GM18858 (cell line): Measurements from ENCODE around the gene GADD45GIP1.

Experiments used
- ATAC-seq: cut with Tn5 transposase; IDR thresholded peaks from one replicate; pipeline ENCODE4 v1.9.1; 2021; ENCODE audit not compliant: unreplicated experiment

GADD45GIP1 gene

DNA sequence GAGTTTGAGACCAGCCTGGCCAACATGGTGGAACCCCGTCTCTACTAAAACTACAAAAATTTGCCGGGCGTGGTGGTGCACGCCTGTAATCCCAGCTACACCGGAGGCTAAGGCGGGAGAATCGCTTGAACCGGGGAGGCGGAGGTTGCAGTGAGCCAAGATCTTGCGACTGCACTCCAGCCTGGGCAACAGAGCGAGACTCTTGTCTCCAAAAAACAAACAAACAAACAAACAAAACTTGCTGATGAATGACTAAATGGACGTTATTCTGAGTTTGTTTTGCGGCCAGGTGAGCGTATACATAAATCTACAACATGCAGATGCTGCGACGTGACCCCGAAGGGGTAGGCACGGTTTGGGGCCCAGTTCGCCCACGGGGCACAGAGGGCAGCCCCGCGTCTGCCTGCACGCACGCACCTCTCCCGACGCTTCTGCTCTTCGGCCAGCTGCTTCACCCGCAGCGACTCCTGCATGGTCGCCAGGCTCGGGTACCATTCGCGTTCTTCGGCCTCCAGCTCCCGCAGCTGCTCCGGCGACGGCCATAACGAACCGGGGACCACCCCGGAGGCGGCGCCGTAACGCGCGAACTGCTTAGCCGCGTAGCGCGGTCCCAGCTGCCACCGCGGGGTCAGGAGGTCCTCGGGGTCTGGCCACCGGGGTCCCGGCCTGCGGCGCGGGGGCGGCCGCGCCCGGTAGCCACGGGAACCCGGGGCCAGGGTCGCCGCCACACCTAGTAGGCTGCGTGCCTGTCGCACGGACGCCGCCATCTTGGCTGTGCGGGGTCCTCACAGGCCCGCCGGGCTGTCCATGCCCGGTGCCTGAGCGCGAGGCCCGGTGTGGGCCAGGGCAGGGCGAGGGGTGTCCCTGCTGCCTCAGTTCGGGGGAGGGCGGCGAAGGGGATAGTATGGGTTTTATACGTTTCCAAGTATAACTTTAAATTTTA lies at the start of gene GADD45GIP1:
Gene GADD45GIP1, minus strand, starts transcription at position 778 of the 943 bp plus-strand sequence. Its CDS starts 11 bp downstream, at position 767.
- no peak for ATAC-seq

DNA sequence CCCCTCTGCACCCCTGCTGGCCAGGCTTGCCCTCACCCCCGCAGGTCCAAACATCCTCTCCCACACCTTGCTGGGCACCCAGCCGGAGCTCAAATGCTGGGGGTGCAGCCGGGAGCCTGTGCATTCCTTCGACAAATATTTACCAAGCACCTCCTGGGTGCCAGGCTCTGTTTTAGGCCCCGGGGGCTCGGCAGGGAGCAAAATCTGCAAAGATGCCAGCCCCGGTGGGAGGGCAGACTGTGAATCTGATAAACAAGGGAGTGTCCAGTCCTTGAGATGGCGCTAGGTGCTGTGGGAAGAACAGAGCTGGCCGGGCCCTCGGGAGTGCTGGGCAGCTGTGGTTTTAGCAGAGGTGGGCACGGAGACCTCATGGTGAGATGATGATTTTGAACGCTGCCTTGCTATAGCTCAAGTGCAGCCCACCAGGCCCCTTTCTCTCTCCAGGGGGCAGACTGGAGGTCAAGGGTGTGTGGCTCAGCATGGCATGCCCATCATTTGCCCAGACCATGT lies 48.9 kb upstream of the GADD45GIP1 start:
- ATAC-seq = no peak

DNA sequence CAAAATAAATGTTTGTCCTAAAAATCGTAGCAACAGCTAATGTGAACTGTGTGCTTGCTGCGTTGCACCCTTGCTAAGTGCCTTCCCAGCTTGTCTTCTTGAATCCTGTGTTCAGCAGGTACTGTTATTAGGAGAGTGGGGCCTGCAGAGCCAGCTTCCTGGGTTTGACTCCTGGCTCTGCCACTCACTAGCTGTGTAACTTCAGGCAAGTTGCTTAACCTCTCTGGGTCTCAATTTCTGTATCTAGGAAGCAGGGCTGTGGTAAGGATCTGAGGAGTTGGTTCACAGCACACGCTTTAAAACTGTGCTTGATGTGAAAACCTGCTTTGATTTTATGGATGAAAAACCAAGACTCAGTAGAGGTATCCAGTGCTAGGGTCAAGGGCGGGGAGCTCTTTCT lies 48.2 kb upstream of the GADD45GIP1 start:
- no peak for ATAC-seq

DNA sequence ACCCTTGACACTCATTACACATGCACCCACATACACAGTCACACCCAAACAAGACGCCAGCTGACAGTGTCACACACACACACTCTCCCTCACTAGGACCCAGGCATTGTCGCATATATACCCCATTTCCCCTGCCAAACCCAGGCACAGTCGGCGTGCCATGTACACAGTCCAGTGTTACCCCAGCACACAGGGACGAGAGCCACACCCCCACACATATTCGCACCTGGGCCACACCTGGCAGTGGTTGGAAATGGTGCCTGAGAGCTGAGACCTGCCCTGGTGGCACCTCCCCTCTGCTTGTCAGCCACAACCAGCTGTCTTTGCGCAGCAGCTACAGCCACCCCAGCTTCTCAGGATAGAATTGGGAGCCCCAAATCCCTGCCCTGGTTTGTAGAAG lies 47.2 kb upstream of the GADD45GIP1 start:
- ATAC-seq = no peak

DNA sequence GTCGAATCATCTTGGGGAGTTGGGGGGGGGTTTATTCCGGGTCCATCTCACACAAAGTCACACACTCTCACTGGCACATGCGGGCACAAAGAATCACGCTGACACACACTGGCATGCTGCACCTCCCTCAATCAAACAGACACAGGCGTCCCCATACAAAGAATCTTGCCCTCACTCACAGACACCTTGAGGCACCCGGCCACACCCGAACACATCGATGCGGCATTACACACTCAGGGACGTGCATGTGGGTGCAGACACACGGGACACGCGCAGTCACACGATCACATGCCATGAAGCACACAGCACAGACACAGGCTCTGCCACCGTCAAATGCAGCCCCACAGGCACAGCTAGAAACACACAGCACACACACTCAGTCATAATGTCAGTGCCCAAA lies 46.1 kb upstream of the GADD45GIP1 start:
- no peak for ATAC-seq

DNA sequence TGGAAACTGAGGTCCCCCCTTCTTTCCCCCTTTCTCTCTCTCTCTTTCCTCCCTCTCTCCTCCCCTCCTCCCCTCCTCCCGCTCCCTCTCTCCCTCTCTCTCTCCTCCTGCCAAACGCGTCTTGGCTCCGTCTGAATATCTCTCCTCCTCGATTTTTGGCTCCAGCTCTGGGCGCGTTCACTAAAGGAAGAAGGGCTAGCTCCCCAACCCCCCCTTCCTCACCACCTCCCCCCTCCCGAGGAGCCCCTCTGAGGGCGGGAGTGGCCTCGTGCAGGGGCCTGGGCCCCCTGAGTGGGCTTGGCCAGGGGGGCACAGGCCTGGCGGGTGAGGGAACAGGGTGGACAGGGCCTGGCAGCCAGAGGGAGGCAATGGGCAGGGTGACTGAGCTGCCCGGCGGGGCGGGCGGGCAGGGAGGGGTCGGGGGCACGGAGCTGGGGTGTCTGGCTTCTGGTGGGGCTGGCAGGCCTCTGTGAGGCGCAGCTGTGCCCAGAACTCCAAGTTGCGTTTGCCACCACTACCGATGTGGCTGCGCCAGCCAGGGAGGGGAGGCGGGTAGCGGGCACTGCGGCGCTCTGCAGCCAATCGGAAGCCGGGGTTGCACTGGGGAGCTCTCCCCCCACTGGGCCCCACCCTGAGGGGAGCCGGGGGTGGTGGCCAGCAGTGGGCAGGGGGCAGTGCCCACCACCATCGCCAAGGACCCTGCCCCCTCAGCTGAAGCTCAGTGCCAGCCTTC lies 45.3 kb upstream of the GADD45GIP1 start:
- no peak for ATAC-seq

DNA sequence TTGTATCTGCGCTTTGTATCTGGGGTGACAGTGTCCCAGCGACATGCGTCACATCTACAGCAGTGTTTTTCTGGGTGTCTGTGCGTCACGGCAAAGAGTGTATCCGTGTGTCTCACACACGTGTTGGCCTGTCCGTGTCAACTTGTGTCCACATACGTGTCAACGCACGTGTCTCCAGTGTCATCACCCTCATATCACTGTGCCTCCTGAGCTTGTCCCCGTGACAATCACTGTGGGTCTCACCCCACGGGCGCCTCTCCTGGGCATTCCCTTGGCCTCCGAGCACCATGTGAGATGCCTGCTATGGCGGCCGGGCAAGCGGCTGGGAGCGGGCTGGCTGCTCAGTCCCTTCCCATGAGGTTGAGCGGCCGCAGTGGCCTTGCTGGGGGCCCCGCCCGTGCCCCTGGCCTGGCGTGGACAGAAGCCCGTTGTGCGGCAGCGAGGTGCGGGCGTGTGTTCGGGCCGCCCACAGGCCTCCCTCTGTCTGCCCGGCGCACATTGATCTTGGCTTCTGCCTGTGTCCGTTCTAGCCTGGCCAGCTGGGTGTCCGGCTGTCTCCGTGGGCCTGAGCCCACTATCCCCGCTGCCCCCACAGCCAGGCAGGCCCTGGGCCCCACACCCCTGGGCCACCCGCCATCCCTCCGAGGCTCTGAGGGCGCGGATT lies 44.6 kb upstream of the GADD45GIP1 start:
- no peak for ATAC-seq

DNA sequence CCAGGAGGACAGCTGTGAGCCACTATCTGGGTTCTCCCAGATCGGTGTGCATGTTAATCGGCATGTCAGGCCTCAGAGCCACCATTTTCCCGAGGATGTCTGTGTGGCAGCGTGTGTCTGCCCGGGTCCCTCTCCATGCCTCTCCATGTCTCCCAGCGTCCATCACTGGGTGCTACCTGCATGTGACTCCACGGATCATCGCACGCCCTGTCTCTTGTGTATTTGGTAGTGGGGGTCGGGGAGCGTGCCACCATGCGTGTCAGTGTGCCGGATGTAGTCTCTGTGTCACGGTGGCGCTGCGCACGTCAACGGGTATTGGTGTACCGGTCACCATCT lies 44.1 kb upstream of the GADD45GIP1 start:
- no peak for ATAC-seq

DNA sequence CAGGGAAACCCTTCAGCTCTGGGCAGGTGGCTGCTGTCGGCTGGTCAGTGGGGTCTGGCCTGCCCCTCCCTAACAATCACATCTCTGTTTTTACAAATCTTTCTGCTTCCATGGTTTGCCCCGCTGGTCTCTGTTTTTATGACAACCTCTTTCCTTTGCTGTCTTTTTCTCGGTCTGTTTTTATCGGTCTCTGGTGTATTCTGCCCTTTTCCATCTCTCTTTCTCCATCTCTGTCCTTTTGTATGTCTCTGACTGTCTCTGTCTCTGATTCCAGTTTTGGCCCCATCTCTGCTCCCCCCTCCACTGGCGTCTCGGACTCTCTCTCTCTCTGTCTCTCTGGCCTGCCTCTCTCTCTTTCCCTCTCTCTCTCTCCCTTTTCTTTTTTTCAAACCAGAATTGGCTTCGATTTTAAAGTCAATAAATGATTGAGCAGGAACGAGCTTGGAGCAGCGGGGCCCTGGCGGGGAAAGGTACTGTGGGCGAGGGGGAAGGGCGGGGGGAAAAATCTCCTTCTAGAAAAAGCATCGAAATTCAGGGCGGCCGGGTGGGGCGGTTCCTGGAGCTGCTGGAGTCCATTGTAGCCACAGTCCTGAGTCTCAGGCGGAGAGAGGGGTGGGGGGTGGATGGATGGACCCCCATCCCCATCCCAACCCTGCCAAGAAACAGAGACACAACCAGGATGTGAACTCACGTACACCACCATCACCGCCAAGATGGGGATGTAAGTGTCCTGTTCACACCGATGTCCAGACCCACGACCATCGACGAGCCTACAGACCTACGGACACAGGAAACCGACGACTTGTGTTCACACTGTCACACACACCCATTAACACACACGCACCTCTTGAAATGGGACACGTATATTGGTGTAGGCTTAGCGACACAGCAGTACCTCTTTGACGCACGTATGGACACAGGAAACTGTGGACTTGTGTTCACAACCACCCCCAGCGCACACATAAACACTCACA lies 41.2 kb upstream of the GADD45GIP1 start:
- no peak for ATAC-seq

DNA sequence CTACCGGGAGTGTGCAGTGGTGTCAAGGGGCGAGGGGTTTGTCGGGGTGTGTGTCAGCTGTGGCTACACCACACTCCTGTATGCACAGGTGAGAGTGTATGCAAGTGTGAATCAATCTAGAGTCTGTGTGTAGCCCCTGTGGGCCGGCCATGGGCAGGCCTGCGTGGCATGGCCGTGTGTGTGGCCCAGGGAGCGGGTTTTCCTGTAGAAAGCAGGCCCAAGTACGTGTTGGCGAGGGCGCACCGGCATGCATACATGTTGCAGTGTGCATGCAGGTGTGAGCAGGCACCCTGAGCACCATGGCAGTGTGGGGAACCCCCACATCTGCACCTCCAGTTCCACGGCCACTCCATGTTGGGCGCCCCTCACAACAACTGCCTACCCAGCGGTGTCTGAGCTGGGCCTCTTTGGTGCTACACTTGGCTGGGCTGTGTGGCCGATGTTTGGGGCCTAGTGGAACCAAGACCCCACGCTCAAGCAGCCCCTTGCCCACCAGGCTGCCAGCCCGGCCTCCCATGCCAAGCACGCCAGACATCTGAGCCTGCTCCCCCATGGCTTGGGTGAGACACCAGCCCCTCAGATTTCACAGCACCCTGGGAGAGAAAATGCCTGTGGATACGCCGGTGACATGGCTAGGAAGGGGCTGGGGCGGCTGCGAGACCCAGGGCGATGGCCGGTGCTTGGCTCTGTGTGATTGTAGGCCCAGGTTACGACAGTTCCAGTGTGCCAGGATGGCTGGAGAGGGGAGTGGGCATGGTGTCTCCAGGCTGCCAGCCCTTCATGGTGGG lies 40.4 kb upstream of the GADD45GIP1 start:
- no peak for ATAC-seq

DNA sequence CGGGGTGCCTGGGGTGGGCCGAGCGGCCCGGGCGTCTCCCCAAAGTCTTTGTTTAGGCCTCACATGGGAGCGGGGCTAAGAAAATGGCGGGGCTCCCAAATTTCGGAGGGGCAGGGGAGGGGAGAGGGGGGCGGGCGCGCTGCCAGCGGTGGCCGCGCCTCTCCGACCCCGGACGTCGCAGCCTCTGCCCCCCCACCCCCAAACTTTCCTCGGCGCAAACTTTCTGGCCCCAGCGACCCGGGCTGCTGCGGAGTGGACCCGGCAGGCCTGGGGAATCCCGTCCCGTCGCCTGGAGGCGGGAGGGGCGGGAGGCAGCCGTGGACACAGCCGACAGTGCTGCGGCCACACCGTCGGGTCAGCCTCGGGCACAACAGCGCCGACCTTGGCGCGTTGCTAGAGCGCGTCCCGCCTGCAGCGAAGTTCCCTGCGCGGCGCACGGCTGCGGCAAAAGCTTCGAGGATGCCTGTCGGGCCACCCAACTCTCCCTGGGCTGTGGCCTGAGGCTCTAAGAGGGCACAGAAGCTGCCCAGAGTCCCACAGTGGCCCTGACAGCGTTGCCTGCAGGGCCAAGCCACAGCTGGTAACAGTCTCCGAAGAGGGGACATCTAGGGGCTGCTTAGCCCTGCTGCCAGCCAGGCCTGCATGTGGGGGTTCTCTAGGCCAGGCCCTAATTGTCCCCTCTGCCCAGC lies 39.5 kb upstream of the GADD45GIP1 start:
- ATAC-seq = no peak

DNA sequence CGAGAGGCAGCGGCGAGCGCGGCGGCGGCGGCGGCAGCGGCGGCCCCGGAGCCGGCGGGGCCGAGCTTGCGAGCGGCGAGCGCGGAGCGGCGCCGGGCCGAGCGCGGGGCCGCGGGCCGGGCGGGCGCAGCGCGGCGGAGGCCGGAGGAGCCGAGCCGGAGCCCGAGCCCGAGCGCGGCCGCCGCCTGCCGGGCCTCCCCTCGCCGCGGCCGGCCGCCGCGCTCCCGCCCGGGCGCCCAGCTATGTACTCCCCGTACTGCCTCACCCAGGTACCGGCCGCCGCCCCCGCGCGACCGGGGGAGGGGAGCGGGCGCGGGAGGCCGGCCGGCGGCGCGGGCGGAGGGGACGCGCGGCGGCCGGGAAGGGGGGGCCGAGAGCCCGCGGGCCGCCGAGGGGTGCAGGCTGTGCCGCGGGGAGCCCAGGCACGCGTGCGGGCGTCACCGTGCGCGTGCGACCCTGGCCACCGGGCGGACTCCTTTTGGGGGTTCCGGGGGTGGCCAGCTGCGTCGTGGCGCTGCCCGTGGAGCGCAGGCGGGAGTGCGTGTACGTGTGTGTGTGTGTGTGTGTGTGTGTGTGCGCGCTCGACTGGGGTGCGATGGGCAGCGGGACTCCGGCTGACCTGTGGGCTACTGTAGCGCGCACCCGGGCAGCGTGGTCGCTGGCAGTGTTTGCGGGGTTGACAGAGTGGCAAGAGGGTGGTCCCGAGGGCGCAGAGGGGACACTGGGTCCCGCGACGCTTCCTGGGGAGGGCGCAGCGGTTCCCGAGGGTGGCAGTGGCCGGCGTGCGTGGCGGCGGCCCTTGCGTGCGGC lies 38.8 kb upstream of the GADD45GIP1 start:
- no peak for ATAC-seq

DNA sequence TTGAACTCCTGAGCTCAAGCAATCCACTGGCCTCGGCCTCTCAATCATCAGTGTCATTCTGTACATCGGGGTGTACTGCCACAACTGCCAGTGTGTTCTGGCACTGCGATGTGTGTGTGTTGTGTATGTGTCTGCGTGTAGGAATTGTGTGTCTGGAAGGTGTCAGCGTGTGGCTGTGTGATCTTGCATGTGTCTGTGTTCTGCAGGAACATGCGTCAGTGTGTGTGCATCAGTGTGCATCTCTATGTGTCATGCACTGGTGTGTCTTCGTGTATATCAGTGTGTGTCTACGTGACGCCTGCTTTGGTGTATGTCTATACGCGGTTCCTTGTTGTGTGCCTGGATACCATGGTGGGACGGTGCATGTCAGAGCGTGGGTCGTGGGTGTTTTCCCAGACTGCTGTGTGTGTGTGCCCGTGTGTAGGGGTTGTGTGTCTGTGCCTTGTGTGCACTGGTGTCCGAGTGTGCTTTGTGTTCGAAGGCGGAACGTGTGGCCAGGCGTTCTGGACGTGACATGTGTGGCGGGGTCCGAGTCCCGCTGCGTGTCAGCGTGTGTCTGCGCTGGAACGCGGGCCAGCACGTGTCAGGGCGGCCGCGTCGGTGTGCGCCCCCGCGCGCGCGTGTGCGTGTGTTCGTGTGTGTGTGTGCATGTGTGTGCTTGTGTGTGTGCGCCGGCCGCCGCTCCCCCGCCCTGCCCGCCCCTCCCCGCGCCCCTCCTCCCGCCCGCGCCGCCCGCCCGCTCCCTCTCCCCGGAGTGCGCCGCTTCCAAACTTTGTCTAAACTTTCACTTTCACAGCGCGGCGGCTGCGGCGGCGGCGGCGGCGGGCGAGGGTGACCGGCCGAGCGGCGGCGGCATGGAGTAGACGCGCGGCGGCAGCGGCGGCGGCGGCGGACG lies 37.9 kb upstream of the GADD45GIP1 start, which contains the start of gene NFIX:
Gene NFIX, plus strand, starts transcription at position 775 of the 895 bp plus-strand sequence. CDS start 363 bp downstream, outside the sequence.
- ATAC-seq = no peak

DNA sequence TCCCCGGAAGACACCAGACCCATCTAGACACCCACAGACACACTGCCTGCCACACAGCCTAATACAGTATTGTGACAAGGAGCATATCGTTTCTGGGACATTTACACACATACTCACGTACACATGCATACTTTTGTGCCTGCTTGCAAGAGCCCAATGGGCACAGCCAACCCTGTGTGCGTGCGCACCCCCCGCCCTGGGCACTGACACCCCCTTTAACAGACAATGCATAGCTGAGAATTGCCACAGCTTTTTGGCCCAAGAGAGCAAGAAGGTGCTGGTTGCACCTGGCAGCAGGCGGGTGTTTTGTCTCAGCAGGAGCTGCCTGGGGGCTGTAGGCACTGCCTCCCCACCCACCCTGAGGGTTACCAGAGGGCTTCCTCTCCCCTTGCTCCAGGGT lies 36.5 kb upstream of the GADD45GIP1 start:
- ATAC-seq = no peak

DNA sequence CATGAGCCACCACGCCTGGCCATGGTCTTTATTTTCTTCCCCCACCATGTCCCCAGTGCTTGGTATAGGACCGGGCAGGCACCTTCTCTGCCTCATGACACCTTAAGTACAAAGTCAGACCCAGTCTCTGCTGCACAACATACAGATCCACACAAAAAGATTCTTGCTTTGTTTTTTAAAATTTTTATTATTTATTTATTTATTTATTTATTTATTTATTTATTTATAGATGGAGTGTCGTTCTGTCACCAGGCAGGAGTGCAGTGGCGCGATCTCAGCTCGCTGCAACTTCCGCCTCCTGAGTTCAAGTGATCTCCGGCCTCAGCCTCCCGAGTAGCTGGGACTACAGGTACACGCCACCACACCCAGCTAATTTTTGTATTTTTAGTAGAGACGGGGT lies 35.7 kb upstream of the GADD45GIP1 start:
- ATAC-seq = no peak

DNA sequence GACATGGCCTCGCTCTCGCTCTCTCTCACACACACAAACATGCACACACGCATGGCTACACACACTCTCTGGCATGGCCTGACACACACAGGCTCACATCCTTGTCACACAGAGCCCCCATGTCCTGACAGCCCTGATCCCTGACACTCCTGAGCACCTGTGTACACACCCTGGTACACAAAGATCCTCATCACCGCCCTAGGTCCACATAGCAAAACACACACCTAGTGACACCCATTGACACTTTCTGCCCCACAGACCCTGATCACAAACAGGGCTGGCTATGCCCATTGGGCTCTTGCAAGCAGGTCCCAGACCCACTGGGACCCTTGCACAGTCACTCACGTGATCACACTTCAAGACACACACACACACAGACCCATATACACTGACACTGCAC lies 34.3 kb upstream of the GADD45GIP1 start:
- ATAC-seq = no peak

DNA sequence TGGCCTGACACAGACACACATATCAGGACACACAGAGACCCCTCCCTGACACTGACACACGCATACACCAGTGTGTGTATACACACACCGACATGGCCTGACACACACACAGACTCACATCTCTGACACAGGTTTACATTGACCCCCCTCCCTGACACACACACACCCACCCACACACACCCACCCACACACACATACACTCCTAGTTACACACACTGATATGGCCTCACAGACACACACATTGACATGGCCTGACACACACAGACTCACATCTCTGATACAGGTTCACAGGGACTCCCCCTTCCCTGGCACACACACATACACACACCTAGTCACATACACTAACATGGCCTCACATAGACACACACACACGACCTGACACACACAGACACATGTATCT lies 33.8 kb upstream of the GADD45GIP1 start:
- no peak for ATAC-seq
